Measurements from ENCODE around the gene HELLS. TPM values are rescaled to one million over a fixed set of nuclear protein-coding genes. Genes with fewer than 3 reads are reported as not detected.

Gene HELLS
- total and polyA plus RNA-seq, 2 of the 8 experiments (the other 6 are each of a cell fraction or from before 2014, with no cell fraction given): 147 to 371 TPM

DNA sequence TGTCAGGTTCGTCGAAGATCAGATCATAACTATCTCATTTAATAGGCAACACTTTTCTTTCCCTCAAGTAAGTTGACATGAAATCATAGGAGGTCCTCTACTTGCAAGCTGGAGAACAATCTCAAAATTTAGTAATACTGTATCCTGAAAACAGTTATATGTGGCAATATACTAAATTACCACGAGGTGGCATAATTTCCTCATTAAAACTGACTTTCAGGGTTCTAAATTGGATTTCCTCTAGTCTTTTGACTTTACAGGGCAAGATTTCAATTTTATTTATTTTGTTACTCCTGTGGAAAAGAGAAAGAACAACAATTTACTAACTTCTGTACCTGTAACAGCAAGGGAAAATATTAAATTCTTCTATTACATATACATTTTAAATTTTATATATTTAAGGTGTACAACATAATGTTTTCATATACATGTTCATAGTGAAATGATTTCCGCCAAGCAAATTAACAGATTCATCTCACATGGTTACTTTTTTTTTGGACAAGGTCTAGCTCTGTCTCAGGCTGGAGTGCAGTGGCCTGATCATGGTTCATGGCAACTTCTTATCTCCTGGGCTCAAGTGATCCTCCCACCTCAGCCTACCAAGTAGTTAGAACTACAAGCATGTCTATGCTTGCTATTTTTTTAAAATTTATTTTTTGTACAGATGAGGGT, 84.6 kb downstream of the HELLS start (continued):
- TF ChIP-seq RAD21 (IDR thresholded peaks at IDR 0.05 in 1 of 2, conservative IDR thresholded peaks at IDR 0.05 in 1 of 2; ENCODE audit: low read depth in 2 of 2, low read length in 2 of 2): peak; percentile 70 to 77
- no peak for TF ChIP-seq YY1 (IDR thresholded peaks at IDR 0.05; ENCODE audit: low read depth, low read length)
- no peak for TF ChIP-seq CTBP2 (IDR thresholded peaks at IDR 0.05; ENCODE audit: borderline replicate concordance, insufficient read depth, insufficient read length, low read length)
- 0 out of 2 replicates have a peak, but pooled peaks have one; percentile 37 for TF ChIP-seq CEBPB (IDR thresholded peaks at IDR 0.05; ENCODE audit: low read depth, low read length)
- TF ChIP-seq CHD2 (IDR thresholded peaks at IDR 0.05; ENCODE audit: low read length): no peak
- TF ChIP-seq ZNF274 (IDR thresholded peaks at IDR 0.05; ENCODE audit: borderline replicate concordance, extremely low read depth, low read length): no peak

Data from H1 (cell line).